SH-SY5Y (cell line): ENCODE results near the gene LETM1.

Experiments
- GATA2 ChIP-seq: IDR thresholded peaks from 2 replicates; pipeline ENCODE4 v1.6.1; 2011; ENCODE audit warnings: mild to moderate bottlenecking, low read depth, low read length
- GATA3 ChIP-seq: IDR thresholded peaks from 2 replicates; pipeline ENCODE4 v1.6.1; 2011; ENCODE audit warnings: low read depth, mild to moderate bottlenecking, low read length, moderate library complexity

DNA sequence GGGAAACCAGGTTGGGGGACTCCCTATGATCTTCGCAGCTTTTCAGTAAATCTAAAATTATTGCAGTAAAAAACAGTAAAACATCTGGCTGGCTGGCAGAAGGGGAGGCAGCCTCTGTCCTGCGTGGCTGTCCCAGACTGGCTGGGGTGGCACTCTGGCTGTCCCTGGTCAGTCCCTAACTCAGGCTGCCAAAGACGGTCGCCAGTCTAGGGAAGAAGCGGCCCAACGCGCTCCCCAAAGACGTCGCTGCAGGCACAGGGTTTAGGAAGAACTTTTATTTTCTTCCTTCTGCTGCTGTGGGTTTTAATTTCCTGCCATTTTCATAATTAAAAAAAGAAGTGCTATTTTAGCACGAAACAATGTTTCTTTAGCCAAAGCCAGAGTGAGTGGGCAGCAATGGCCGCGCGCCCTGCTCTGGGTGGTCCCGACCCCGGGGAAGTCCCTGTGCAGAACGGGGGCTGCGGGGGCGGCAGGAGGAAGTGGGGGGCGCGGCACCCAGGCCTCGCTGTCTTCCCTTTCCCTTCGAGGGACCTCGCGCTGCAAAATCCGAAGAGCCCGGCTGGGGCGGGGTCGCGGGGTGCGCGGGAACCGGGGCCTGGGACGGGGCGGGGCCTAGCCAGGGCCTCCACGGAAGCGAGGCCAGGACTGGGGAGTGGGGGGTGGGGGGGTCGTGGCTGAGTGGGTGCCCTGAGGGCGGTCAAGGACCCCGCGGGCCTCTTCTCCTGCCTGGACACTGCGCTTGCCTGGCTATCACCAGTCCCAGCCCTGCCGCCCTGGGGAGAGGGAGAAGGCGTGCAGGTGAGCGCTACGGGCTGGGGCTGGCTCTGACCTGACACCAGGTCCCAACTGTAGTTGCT, 6.3 kb upstream of the LETM1 start:
- TF ChIP-seq GATA2, result no peak
- TF ChIP-seq GATA3, result no peak
